GM21367 (cell line): ENCODE data around the gene ZNF793.

Experiments
- ATAC-seq: cut with Tn5 transposase; IDR thresholded peaks from one replicate; pipeline ENCODE4 v1.9.1; 2021; ENCODE audit not compliant: unreplicated experiment

Gene ZNF793

GRCh38 chr19:37564624-37565369 is 58.1 kb downstream of the ZNF793 start:
- ATAC-seq, result no peak

DNA sequence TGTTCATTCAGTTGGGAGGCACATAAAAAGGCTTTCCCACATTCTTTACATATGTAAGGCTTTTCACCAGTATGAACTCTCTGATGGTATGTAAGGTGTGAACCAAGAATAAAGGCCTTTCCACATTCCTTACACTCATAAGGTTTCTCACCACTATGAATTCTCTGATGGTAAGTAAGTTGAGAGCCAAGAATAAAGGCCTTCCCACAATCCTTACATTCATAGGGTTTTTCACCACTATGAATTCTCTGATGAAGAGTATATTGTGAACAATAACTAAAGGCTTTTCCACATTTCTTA is 58.6 kb downstream of the ZNF793 start:
- no peak for ATAC-seq

- no peak for ATAC-seq
These were observed 65.5 kb downstream of the ZNF793 start for GRCh38 chr19:37572203-37572602.

- ATAC-seq, result no peak
These were observed 76.6 kb downstream of the ZNF793 start for GRCh38 chr19:37583340-37583739.
